ENCODE data around the gene ZNF346. TPM values are rescaled to one million over a fixed set of nuclear protein-coding genes. Genes with fewer than 3 reads are reported as not detected.
A peak's percentile ranks its signal among the peaks of the same experiment; 100 is the strongest.

The ZNF346 gene
- total and polyA plus RNA-seq, 2 of the 13 experiments (the other 11 are each of a cell fraction or from before 2014, with no cell fraction given), result 8.6 to 19.4 TPM

DNA sequence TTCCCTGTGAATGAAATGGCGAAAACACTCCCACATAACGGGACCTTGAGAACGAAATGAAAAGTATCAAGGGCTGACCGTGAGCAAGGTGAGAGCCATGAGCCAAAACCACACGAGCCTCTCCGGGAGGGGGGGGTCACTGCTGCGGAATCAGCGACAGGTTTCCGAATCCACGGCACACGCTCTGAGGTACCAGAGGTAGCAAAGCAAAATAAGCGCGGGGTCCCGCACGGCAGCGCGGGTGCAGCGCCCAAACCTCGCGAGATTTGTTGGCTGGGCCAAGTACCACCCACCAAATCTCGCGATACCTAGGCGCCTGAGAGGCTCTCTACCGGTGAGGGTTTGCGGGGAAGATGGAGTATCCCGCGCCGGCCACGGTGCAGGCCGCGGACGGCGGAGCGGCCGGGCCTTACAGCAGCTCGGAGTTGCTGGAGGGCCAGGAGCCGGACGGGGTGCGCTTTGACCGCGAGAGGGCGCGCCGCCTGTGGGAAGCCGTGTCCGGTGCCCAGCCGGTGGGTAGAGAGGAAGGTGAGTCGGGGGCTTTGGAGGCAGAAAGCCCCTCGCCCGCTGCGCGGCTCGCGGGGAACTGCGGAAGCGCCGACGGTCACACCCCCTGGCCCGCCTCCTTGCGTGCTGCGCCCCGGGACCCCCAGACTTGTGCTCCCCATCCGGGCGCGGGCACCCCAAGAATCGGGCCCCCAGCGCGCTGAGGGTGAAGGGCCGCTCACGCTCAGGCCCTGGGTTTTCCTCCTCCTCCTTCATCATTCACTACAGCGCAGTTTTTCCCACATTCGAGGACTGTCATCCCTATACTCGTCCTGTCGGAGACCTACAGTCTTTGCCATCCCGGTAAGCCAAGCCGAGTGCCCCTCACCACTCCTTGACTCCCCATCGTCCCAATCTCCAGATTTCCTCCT, at the start of gene ZNF346 (continued):
- TF ChIP-seq, protein P1, sequence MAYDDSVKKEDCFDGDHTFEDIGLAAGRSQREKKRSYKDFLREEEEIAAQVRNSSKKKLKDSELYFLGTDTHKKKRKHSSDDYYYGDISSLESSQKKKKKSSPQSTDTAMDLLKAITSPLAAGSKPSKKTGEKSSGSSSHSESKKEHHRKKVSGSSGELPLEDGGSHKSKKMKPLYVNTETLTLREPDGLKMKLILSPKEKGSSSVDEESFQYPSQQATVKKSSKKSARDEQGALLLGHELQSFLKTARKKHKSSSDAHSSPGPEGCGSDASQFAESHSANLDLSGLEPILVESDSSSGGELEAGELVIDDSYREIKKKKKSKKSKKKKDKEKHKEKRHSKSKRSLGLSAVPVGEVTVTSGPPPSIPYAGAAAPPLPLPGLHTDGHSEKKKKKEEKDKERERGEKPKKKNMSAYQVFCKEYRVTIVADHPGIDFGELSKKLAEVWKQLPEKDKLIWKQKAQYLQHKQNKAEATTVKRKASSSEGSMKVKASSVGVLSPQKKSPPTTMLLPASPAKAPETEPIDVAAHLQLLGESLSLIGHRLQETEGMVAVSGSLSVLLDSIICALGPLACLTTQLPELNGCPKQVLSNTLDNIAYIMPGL (CRISPR knock-in tag; IDR thresholded peaks at IDR 0.05; ENCODE audit: borderline replicate concordance in 1 of 2, low read depth in 1 of 2), result peak; percentile 86 to 92
- no peak for TF ChIP-seq HOXA7 (CRISPR knock-in tag; IDR thresholded peaks at IDR 0.05)
- TF ChIP-seq, protein P2, sequence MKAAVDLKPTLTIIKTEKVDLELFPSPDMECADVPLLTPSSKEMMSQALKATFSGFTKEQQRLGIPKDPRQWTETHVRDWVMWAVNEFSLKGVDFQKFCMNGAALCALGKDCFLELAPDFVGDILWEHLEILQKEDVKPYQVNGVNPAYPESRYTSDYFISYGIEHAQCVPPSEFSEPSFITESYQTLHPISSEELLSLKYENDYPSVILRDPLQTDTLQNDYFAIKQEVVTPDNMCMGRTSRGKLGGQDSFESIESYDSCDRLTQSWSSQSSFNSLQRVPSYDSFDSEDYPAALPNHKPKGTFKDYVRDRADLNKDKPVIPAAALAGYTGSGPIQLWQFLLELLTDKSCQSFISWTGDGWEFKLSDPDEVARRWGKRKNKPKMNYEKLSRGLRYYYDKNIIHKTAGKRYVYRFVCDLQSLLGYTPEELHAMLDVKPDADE (CRISPR knock-in tag; IDR thresholded peaks at IDR 0.05), result no peak
- no peak for TF ChIP-seq SRSF9 (IDR thresholded peaks at IDR 0.05; ENCODE audit: borderline replicate concordance, insufficient read depth, low read depth, low read length, poor library complexity, severe bottlenecking)
- TF ChIP-seq, protein P3, sequence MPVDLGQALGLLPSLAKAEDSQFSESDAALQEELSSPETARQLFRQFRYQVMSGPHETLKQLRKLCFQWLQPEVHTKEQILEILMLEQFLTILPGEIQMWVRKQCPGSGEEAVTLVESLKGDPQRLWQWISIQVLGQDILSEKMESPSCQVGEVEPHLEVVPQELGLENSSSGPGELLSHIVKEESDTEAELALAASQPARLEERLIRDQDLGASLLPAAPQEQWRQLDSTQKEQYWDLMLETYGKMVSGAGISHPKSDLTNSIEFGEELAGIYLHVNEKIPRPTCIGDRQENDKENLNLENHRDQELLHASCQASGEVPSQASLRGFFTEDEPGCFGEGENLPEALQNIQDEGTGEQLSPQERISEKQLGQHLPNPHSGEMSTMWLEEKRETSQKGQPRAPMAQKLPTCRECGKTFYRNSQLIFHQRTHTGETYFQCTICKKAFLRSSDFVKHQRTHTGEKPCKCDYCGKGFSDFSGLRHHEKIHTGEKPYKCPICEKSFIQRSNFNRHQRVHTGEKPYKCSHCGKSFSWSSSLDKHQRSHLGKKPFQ (CRISPR knock-in tag; IDR thresholded peaks at IDR 0.05; ENCODE audit: insufficient replicate concordance), result peak; percentile 52
- TF ChIP-seq ATF7-NPFF (CRISPR knock-in tag; IDR thresholded peaks at IDR 0.05; ENCODE audit: low read depth), result peak; percentile 94
- peak; percentile 70; the same call in 1 of the 2 replicates for TF ChIP-seq ZNF558 (CRISPR knock-in tag; IDR thresholded peaks at IDR 0.05; ENCODE audit: borderline replicate concordance)
- TF ChIP-seq ZFYVE20 (CRISPR knock-in tag; IDR thresholded peaks at IDR 0.05; ENCODE audit: borderline replicate concordance, low read depth), result peak; percentile 3; the same call in 1 of the 2 replicates
- 0 out of 2 replicates have a peak, but pooled peaks have one; percentile 57 for TF ChIP-seq ZSCAN30 (CRISPR knock-in tag; IDR thresholded peaks at IDR 0.05)
- TF ChIP-seq SMARCC2 (IDR thresholded peaks at IDR 0.05), result no peak
- TF ChIP-seq, protein P4, sequence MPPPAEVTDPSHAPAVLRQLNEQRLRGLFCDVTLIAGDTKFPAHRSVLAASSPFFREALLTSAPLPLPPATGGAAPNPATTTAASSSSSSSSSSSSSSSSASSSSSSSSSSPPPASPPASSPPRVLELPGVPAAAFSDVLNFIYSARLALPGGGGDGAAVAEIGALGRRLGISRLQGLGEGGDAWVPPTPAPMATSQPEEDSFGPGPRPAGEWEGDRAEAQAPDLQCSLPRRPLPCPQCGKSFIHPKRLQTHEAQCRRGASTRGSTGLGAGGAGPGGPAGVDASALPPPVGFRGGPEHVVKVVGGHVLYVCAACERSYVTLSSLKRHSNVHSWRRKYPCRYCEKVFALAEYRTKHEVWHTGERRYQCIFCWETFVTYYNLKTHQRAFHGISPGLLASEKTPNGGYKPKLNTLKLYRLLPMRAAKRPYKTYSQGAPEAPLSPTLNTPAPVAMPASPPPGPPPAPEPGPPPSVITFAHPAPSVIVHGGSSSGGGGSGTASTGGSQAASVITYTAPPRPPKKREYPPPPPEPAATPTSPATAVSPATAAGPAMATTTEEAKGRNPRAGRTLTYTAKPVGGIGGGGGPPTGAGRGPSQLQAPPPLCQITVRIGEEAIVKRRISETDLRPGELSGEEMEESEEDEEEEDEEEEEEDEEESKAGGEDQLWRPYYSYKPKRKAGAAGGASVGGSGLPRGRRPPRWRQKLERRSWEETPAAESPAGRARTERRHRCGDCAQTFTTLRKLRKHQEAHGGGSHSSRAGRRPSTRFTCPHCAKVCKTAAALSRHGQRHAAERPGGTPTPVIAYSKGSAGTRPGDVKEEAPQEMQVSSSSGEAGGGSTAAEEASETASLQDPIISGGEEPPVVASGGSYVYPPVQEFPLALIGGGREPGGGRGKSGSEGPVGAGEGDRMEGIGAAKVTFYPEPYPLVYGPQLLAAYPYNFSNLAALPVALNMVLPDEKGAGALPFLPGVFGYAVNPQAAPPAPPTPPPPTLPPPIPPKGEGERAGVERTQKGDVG (CRISPR knock-in tag; IDR thresholded peaks at IDR 0.05; ENCODE audit: borderline replicate concordance), result no peak
- TF ChIP-seq, protein P5, sequence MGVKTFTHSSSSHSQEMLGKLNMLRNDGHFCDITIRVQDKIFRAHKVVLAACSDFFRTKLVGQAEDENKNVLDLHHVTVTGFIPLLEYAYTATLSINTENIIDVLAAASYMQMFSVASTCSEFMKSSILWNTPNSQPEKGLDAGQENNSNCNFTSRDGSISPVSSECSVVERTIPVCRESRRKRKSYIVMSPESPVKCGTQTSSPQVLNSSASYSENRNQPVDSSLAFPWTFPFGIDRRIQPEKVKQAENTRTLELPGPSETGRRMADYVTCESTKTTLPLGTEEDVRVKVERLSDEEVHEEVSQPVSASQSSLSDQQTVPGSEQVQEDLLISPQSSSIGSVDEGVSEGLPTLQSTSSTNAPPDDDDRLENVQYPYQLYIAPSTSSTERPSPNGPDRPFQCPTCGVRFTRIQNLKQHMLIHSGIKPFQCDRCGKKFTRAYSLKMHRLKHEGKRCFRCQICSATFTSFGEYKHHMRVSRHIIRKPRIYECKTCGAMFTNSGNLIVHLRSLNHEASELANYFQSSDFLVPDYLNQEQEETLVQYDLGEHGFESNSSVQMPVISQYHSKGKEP (CRISPR knock-in tag; IDR thresholded peaks at IDR 0.05), result no peak; the same call in 1 of the 2 replicates
- peak; percentile 78 for TF ChIP-seq PHF20 (CRISPR knock-in tag; IDR thresholded peaks at IDR 0.05)
- no peak for TF ChIP-seq HOXA9 (CRISPR knock-in tag; IDR thresholded peaks at IDR 0.05; ENCODE audit: borderline replicate concordance)
- peak; percentile 63; the same call in 1 of the 2 replicates for TF ChIP-seq SIN3B (IDR thresholded peaks at IDR 0.05; ENCODE audit: low read length)
- no peak for TF ChIP-seq ZNF263 (CRISPR knock-in tag; IDR thresholded peaks at IDR 0.05)
- TF ChIP-seq ZSCAN20 (CRISPR knock-in tag; IDR thresholded peaks at IDR 0.05; ENCODE audit: borderline replicate concordance), result no peak
